Heart left ventricle (tissue), 16 donors: ENCODE results near the gene PANX1. TPM values are rescaled to one million over a fixed set of nuclear protein-coding genes. Genes with fewer than 3 reads are reported as not detected.

Source experiments
- ATAC-seq, 4 donors: fragments of 200-7000 bp; cut with Tn5 transposase; one replicate each; pipeline ENCODE4 v1.9.1; 2020 to 2022; ENCODE audit warnings: moderate library complexity in 4 of 4, mild to moderate bottlenecking in 3 of 4, moderate number of reproducible peaks in 1 of 4
- DNase-seq, 5 donors: peaks; one replicate each; pipeline ENCODE4 v3.0.0-alpha.2; 2020
- H3K27ac ChIP-seq, 12 donors: fragments of 200-600 bp; sonication (generic) in 4 of 12; one replicate each; pipeline versions ENCODE4 v1.5.0 to v1.8.0; 2016 to 2022; ENCODE audit warnings: mild to moderate bottlenecking in 2 of 12
- H3K27me3 ChIP-seq, 9 donors: fragments of 200-600 bp; sonication (generic) in 2 of 9; one replicate each; pipeline versions ENCODE4 v1.5.1 to v1.8.0; 2016 to 2022; ENCODE audit warnings: mild to moderate bottlenecking in 3 of 9
- H3K36me3 ChIP-seq, 9 donors: fragments of 200-600 bp; sonication (generic) in 2 of 9; one replicate each; pipeline versions ENCODE4 v1.5.0 to v1.8.0; 2018 to 2022; ENCODE audit warnings: mild to moderate bottlenecking in 2 of 9
- H3K4me1 ChIP-seq, 12 donors: fragments of 200-600 bp; sonication (generic) in 4 of 12; one replicate each; pipeline versions ENCODE4 v1.5.0 to v1.8.0; 2016 to 2022; ENCODE audit warnings: mild to moderate bottlenecking in 3 of 12
- H3K4me3 ChIP-seq, 12 donors: fragments of 200-600 bp; sonication (generic) in 4 of 12; one replicate each; pipeline versions ENCODE4 v1.5.0 to v1.8.0; 2017 to 2022; ENCODE audit warnings: mild to moderate bottlenecking in 9 of 12, moderate library complexity in 4 of 12
- H3K9me3 ChIP-seq, 12 donors: fragments of 200-600 bp; sonication (generic) in 4 of 12; one replicate each; pipeline versions ENCODE4 v1.5.0 to v1.8.0; 2016 to 2022; ENCODE audit warnings: mild to moderate bottlenecking in 1 of 12
- CTCF ChIP-seq, 12 donors: fragments of 200-600 bp; sonication (generic) in 4 of 12; IDR thresholded peaks; one replicate each; pipeline versions ENCODE4 v1.5.0 to v1.8.0; 2018 to 2022; ENCODE audit warnings: antibody characterized with exemption in 12 of 12, mild to moderate bottlenecking in 5 of 12
- POLR2A ChIP-seq, 2 donors: fragments of 450-650 bp; IDR thresholded peaks; one replicate each; pipeline ENCODE4 v1.6.1; 2017; ENCODE audit warnings: antibody characterized with exemption in 2 of 2, mild to moderate bottlenecking in 2 of 2, moderate library complexity in 2 of 2
- whole genome bisulfite sequencing, 4 donors: extraction: QIAGEN DNeasy Blood & Tissue Kit in 2 of 4; methylation state at CpG; one replicate each; pipeline versions ENCODE4 v1.1.5 to v1.1.7; 2013 to 2018; 5-methylcytosine and 5-hydroxymethylcytosine counted together
- intact Hi-C, 10 donors: fragments of 100-400 bp; cut with DNase I; formaldehyde crosslinking; loops; one replicate each; pipeline versions ENCODE4 v1.11.1 to v1.14.2; 2022
- polyA plus RNA-seq, 2 donors: library from polyadenylated mRNA; stranded (reverse); fragments of 200-250 nt; gene quantifications; one replicate each; pipeline ENCODE4 v1.2.3, GENCODE V29; 2013
- total RNA-seq, 9 donors: library from RNA; depleted of rRNA in 2 of 9; stranded (reverse); fragments of >200 nt in 2 of 9; fragmentation: NEBNext Ultra II Directional in 3 of 9; extraction: Animal tissue kit (Norgen Biotek cat#: 25700) in 3 of 9; gene quantifications; one replicate each; pipeline versions ENCODE4 v1.1.0 to v1.2.4, GENCODE V29; 2016 to 2023
- donor health status: ischemic (EF 13 %, LVEDD 7.1; RV severe dilation, severe dysfunction).
- donor health status: healthy with polysubstance abuse.
- donor health status: DM: no; HTN: yes; CAD: no.
- donor health status: DM: no; HTN: no; CAD: no.
- donor health status: ischemic (EF 25% LVEDD 6.9; RV normal size, moderate dysfunction).
- donor health status: ischemic (EF 25% LVEDD 5.7; RV mildly dilated, moderate dysfunction).
- donor health status: healthy.
- donor health status: DM: yes; HTN: yes; CAD: no.
- donor health status: ischemic (EF 35%, LVEDD 5.7; RV mildly dilated, moderate dysfunction).
- donor health status: nonischemic (EF 11% LVEDD 7.7; RV severe dilation, severe dysfunction).
- donor health status: DM: yes; HTN: yes; CAD: no.
- donor health status: PGD.
- donor health status: ischemic (EF 29% LVEDD 5.4; RV normal size, mild dysfunction).
- donor health status: nonischemic (EF 23%, LVEDD 6.1; RV moderate dilation, normal function).

Gene PANX1
- total and polyA plus RNA-seq, 11 donors = 5.8 to 57.5 (median 18.4) TPM

- no peak for ATAC-seq
Observed at GRCh38 chr11:94145431-94145830, 16.8 kb downstream of the PANX1 start.

DNA sequence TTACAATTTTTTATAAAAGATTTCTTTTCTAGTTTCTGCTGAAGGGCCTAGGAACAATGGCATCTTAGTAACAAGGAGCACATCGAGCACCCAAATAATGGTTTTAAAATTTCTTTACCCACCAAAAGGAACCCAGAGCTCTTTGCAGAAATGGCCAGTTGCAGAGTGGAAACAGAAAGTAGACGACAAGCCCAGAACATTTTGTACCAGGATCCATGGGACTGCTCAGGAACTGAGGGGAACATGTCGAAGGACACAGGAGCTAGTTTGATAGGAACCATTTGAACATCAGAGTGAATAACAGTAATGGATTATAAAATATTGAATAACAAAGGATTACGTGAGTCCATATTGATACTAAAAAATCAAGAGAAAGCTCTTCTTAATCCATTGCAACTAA lies 17.3 kb downstream of the PANX1 start:
- Histone ChIP-seq H3K4me1 (peaks cover 0 to 98% (median 50%) of the 10 kb centered on the region in 12 donors), H3K4me3 (no peak overlapping the region), H3K36me3 (no peaks in the 10 kb centered on the region), H3K27me3 (no peaks in the 10 kb centered on the region), H3K9me3 (no peaks in the 10 kb centered on the region), H3K27ac (peak overlapping the region in 1 of 12 donors; percentile 20)
- TF ChIP-seq POLR2A (IDR thresholded peaks at IDR 0.05) (no peak), CTCF (IDR thresholded peaks at IDR 0.05) (no peak)
- WGBS, 4 donors = 75 to 87% (median 79%) methylated on average over 4 of the region's 4 CpGs
- DNase-seq = no peak
- intact Hi-C loops = no loop called here
- peak in 1 of 4 donors; percentile 32 for ATAC-seq

More at GRCh38 chr11:94145431-94145830, 16.8 kb downstream of the PANX1 start:
- H3K9me3 ChIP-seq = no peaks in the 10 kb centered on the region
- no peak overlapping the region for H3K27ac ChIP-seq
- WGBS, 4 donors = 75 to 81% (median 79%) methylated on average over 2 of the region's 2 CpGs
- no peak overlapping the region for H3K4me3 ChIP-seq
- no peaks in the 10 kb centered on the region for H3K27me3 ChIP-seq
- no peak for DNase-seq
- TF ChIP-seq CTCF (IDR thresholded peaks at IDR 0.05) (no peak), POLR2A (IDR thresholded peaks at IDR 0.05) (no peak)
- peaks cover 0 to 98% (median 45%) of the 10 kb centered on the region in 12 donors for H3K4me1 ChIP-seq
- intact Hi-C loops = no loop called here
- H3K36me3 ChIP-seq = no peaks in the 10 kb centered on the region

GRCh38 chr11:94147433-94147845 lies 18.8 kb downstream of the PANX1 start:
- no peak for TF ChIP-seq CTCF (IDR thresholded peaks at IDR 0.05)
- no peak for TF ChIP-seq POLR2A (IDR thresholded peaks at IDR 0.05)
- Histone ChIP-seq H3K9me3 (no peaks in the 10 kb centered on the region), H3K4me3 (no peak overlapping the region), H3K27ac (no peak overlapping the region), H3K27me3 (no peaks in the 10 kb centered on the region), H3K36me3 (no peaks in the 10 kb centered on the region), H3K4me1 (peaks cover 5 to 98% (median 57%) of the 10 kb centered on the region in 12 donors)
- WGBS, 4 donors = 83 to 87% (median 85%) methylated on average over 9 of the region's 9 CpGs
- intact Hi-C loops = no loop called here
- ATAC-seq (no peak), DNase-seq (no peak)

DNA sequence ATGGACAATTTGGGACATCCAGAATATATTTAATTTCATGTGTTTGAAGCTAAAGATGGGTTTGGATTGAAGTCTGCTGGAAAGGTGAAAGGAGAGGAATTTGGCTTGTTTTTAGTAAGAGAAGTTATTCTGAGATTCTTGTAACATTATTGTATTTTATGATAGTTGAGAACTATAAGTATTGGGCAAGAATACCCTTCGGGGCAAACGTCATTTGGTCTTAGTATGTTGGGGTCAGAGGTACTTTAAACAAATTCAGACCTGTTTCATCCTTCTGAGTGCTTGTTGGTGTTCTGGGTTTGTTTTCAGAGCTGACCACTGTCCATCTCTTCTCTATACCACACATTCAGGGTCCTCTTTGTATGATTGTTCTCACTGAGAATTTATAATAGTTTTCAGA lies 19.5 kb downstream of the PANX1 start:
- TF ChIP-seq CTCF (IDR thresholded peaks at IDR 0.05) (no peak), POLR2A (IDR thresholded peaks at IDR 0.05) (no peak)
- Histone ChIP-seq H3K27me3 (no peaks in the 10 kb centered on the region), H3K9me3 (no peaks in the 10 kb centered on the region), H3K4me1 (peaks cover 5 to 98% (median 54%) of the 10 kb centered on the region in 12 donors), H3K4me3 (no peak overlapping the region), H3K36me3 (no peaks in the 10 kb centered on the region), H3K27ac (no peak overlapping the region)
- intact Hi-C loops = no loop called here
- no peak for DNase-seq
- 79 to 94% (median 85%) methylated on average over 2 of the region's 2 CpGs for WGBS, 4 donors
- no peak for ATAC-seq
